K562 (cell line): Measurements from ENCODE around the gene TMEM147. TPM values are rescaled to one million over a fixed set of nuclear protein-coding genes. Genes with fewer than 3 reads are reported as not detected.
A peak's percentile ranks its signal among the peaks of the same experiment; 100 is the strongest.

ENCODE experiments used
- CHD7 ChIP-seq: fragments of 200-600 bp; sonication (generic); IDR thresholded peaks from one replicate; pipeline ENCODE4 v1.6.1; 2012; ENCODE audit warnings: mild to moderate bottlenecking, low read depth, low read length, inconsistent platforms
- FOS ChIP-seq: IDR thresholded peaks from 3 replicates; pipeline ENCODE4 v1.6.1; 2011; ENCODE audit not compliant: insufficient read length; ENCODE audit errors: extremely low read depth
- FOSL1 ChIP-seq: fragments of 200-800 bp; sonication (Bioruptor generic); conservative IDR thresholded peaks from 2 replicates; pipeline ENCODE4 v1.6.1; 2016; ENCODE audit warnings: missing genetic modification characterization, missing compliant biosample characterization
- KLF6 ChIP-seq: fragments of 250-450 bp; sonication (Bioruptor Pico); IDR thresholded peaks from 2 replicates; pipeline ENCODE4 v1.4.0; 2020; ENCODE audit warnings: mild to moderate bottlenecking, moderate library complexity, borderline replicate concordance
- NRF1 ChIP-seq, 2 experiments: fragments of 450-650 bp; IDR thresholded peaks in 1 of 2; conservative IDR thresholded peaks in 1 of 2; 2 replicates each; pipeline ENCODE4 v1.6.1; 2014; ENCODE audit warnings: mild to moderate bottlenecking in 2 of 2
- PHF8 ChIP-seq: fragments of 200-600 bp; sonication (generic); IDR thresholded peaks from 2 replicates; pipeline ENCODE4 v1.6.1; 2012; ENCODE audit warnings: mixed run types, mild to moderate bottlenecking, inconsistent platforms, low read length, moderate library complexity, borderline replicate concordance
- SMARCC2 ChIP-seq: fragments of 450-650 bp; IDR thresholded peaks from 2 replicates; pipeline ENCODE4 v1.6.1; 2017; ENCODE audit warnings: antibody characterized with exemption, moderate library complexity, mild to moderate bottlenecking, low read depth
- SP1 ChIP-seq: sonication (generic); formaldehyde crosslinking; IDR thresholded peaks from 2 replicates; pipeline ENCODE4 v1.8.1; 2022; ENCODE audit warnings: mild to moderate bottlenecking, missing genetic modification reagents
- ZBTB9 ChIP-seq: fragments of 450-650 bp; formaldehyde crosslinking; IDR thresholded peaks from 2 replicates; pipeline ENCODE4 v1.4.0; 2020; ENCODE audit warnings: mild to moderate bottlenecking, moderate library complexity
- ZKSCAN3 ChIP-seq: fragments of 250-450 bp; sonication (Bioruptor Pico); IDR thresholded peaks from 2 replicates; pipeline ENCODE4 v1.4.0; 2020
- ZNF77 ChIP-seq: fragments of 250-450 bp; sonication (Bioruptor Pico); IDR thresholded peaks from 2 replicates; pipeline ENCODE4 v1.5.0; 2020
- polyA plus RNA-seq, 8 experiments: library from polyadenylated mRNA; depleted of rRNA in 4 of 8; stranded (reverse) in 5 of 8; unstranded in 3 of 8; fragments of >200 nt; fragmentation: Nextera tagmentation in 2 of 8; fragmentation: Illumina TruSeq in 1 of 8; extraction: Ambion mirVana in 2 of 8; extraction: Trizol in 1 of 8; gene quantifications; 2 replicates each; pipeline versions ENCODE4 v1.2.1 to v1.2.3, GENCODE V29; 2011 to 2014; ENCODE audit warnings: inconsistent platforms in 1 of 8, missing spikeins in 1 of 8
- total RNA-seq, 7 experiments: library from RNA; depleted of rRNA in 6 of 7; stranded (reverse); fragments of >200 nt in 6 of 7; fragmentation: Illumina TruSeq in 2 of 7; extraction: Trizol in 2 of 7; gene quantifications; 2 replicates each; pipeline versions ENCODE4 v1.2.1 to v1.2.3, GENCODE V29; 2011 to 2021; ENCODE audit warnings: low replicate concordance in 1 of 7
- TF ChIP-seq, protein P1 (sequence below): fragments of 450-650 bp; IDR thresholded peaks from 2 replicates; pipeline ENCODE4 v1.6.1; 2017; ENCODE audit warnings: mild to moderate bottlenecking, moderate library complexity
- TF ChIP-seq, protein P2 (sequence below): fragments of 450-650 bp; IDR thresholded peaks from 2 replicates; pipeline ENCODE4 v1.6.1; 2016

Gene TMEM147
- total and polyA plus RNA-seq, 9 of the 15 experiments (the other 6 are each of a cell fraction or from before 2014, with no cell fraction given), result 73.8 to 194 (median 142) TPM

DNA sequence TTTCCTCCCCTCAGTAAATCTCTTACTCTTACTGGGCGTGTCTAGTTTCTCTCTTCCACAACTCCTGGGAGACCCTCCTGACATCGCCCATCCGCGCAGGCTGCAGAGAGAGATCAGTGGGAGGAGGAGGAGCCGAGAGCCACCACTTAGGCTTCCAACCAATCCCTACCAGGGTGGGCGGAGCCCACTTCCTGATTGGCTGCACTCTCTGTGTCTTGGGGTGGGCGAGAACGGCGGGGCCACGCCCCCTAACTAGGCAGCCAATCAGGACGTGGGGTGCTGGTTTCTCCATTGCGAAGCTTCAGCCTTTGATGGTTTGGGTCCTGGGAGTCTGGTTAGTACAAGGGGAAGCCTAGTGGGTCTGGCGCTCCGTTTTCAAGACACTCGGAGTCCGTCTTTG is 40.4 kb downstream of the TMEM147 start, which contains the start of gene PMIS2 (continued):
- TF ChIP-seq CHD7, result no peak
- TF ChIP-seq ZBTB9 (CRISPR knock-in tag), result no peak
- TF ChIP-seq PHF8, result no peak
- peak in 1 of 2 experiments; percentile 28; a peak in 1 of 4 replicates for TF ChIP-seq NRF1 (conservative IDR thresholded peaks at IDR 0.05 in 1 of 2, IDR thresholded peaks at IDR 0.05 in 1 of 2)
- no peak for TF ChIP-seq ZKSCAN3 (CRISPR knock-in tag)
- TF ChIP-seq SMARCC2, result no peak
- peak; percentile 55; the same call in 1 of the 2 replicates for TF ChIP-seq SP1 (CRISPR knock-in tag)
- TF ChIP-seq, protein P1, sequence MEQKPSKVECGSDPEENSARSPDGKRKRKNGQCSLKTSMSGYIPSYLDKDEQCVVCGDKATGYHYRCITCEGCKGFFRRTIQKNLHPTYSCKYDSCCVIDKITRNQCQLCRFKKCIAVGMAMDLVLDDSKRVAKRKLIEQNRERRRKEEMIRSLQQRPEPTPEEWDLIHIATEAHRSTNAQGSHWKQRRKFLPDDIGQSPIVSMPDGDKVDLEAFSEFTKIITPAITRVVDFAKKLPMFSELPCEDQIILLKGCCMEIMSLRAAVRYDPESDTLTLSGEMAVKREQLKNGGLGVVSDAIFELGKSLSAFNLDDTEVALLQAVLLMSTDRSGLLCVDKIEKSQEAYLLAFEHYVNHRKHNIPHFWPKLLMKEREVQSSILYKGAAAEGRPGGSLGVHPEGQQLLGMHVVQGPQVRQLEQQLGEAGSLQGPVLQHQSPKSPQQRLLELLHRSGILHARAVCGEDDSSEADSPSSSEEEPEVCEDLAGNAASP, result no peak
- TF ChIP-seq FOS, result peak; percentile 69
- no peak for TF ChIP-seq FOSL1 (tag)
- TF ChIP-seq, protein P2, sequence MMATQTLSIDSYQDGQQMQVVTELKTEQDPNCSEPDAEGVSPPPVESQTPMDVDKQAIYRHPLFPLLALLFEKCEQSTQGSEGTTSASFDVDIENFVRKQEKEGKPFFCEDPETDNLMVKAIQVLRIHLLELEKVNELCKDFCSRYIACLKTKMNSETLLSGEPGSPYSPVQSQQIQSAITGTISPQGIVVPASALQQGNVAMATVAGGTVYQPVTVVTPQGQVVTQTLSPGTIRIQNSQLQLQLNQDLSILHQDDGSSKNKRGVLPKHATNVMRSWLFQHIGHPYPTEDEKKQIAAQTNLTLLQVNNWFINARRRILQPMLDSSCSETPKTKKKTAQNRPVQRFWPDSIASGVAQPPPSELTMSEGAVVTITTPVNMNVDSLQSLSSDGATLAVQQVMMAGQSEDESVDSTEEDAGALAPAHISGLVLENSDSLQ, result peak; percentile 35; the same call in 1 of the 2 replicates
- TF ChIP-seq ZNF77 (CRISPR knock-in tag), result no peak
- TF ChIP-seq KLF6, result no peak
